GM08714 (cell line): ENCODE measurements around the gene TUBB8B.
A peak's percentile ranks its signal among the peaks of the same experiment; 100 is the strongest.
"Not testable (repeated sequence)": the region's sequence is repeated elsewhere in the genome, so short reads cannot be mapped to it uniquely, and the experiment has no call there.

Experiments
- H3K4me3 ChIP-seq: fragments of 200-500 bp; sonication (Bioruptor generic); 2 replicates; pipeline ENCODE4 v1.5.1; 2014; ENCODE audit warnings: mild to moderate bottlenecking, low read length, inconsistent platforms

Gene TUBB8B

DNA sequence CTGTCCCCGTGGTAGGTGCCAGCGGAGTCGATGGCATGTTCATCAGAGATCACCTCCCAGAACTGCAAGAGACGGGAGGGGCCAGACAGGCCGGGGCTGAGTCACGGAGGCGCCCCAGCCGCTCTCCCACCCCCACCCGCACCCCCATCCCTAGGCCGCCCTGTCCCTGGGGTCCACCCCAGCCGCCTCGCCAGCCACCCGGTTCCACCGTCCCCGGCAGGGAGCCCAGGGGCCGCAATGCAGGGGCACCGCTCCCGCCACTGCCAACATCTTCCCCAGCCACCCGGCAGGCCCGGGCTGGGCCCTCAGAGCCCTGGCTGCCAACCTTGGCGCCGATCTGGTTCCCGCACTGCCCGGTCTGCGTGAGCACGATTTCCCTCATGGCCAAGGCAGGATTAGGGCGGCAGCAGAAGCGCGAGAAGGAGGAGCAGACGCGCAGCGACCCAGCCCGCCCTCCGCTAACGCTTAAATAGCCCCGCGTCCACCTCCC is at the start of gene TUBB8B:
TSS of gene TUBB8B (minus strand) at position 440 of the 490 bp plus-strand sequence. CDS start at position 382, 58 bp downstream.
- H3K4me3 ChIP-seq = not testable (repeated sequence)

DNA sequence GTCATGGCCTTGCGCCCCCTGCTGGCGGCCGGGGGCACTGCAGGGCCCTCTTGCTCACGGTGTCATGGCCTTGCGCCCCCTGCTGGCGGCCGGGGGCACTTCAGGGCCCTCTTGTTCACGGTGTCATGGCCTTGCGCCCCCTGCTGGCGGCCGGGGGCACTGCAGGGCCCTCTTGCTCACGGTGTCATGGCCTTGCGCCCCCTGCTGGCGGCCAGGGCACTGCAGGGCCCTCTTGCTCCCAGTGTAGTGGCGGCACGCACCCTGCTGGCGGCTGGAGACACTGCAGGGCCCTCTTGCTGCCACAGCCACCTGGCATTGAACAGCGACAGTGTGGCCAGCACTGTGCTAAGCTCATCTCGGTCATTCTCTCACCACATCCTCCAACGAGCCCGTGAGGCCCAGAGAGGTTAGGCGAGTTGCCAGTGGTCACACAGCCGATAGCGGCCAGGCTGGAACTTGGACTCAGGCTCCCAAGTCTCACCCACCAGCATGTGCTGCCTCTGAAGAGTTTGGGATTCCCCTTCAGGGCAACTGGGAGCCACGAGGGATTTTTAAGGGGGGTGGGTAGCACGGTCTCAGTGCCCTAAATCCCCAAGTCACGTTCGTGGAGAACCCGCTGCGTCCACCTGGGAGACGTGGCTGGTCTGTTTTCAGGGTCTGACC is 48.0 kb upstream of the TUBB8B start:
- not testable (repeated sequence) for H3K4me3 ChIP-seq

- not testable (repeated sequence) for H3K4me3 ChIP-seq
Measured at GRCh38 chr18:96767-97131, 47.3 kb upstream of the TUBB8B start.

DNA sequence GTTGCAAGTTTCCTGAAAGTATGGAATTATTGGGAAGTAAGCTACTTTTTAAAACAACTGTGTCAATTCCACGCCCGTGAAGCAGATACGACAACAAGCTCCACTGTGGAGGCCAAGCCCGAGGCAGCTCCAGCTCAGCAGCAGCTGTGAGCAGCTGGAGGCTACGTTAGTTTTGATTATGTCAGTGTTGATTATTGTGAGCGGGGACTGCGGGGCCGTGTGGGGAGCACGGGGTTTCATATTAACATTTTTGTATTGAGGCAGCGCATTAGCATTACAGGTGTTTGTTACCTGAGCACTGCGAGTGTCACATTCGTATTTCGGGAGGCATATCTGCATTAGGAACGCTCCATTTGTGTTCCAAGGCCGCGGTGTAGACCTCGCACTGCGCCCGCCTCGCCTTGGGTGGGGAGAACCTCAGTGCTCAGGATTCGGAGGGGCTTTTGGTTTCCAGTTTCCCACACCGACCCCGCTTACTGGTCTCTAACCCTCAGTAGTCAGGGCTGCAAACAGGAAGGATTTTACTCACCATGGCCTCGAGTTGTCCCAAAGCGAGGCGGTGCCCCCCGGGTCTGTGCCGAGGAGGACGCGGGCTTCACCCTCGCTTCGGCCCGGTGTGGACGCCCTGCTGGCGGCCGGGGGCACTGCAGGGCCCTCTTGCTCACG is 46.8 kb upstream of the TUBB8B start:
- not testable (repeated sequence) for H3K4me3 ChIP-seq

DNA sequence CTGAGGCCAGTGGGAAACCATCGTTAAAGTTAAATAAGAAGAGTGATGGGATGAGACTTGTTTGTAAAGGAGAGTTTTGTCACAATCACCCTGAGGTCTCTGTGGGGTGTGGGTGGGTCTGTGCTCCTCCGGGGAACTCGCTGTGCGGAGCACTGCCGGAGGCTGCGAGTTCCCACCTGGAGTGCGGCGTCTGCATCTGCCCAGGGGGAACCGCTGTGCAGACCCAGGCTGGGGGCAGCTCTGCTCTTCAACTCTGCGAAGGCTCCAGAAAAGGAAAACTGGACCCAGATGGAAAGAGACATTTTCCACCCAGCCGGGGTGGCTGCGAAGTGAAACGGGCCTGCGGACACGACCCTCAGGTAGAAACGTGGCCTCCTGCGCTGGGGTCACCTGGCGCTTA is 46.2 kb upstream of the TUBB8B start:
- H3K4me3 ChIP-seq = not testable (repeated sequence)

GRCh38 chr18:93897-94408 is 44.5 kb upstream of the TUBB8B start:
- not testable (repeated sequence) for H3K4me3 ChIP-seq

- not testable (repeated sequence) for H3K4me3 ChIP-seq
Measured at GRCh38 chr18:91561-91960, 42.1 kb upstream of the TUBB8B start.

- not testable (repeated sequence) for H3K4me3 ChIP-seq
Measured at GRCh38 chr18:90396-91193, 41.2 kb upstream of the TUBB8B start.

- not testable (repeated sequence) for H3K4me3 ChIP-seq
Measured at GRCh38 chr18:89124-89523, 39.7 kb upstream of the TUBB8B start.

DNA sequence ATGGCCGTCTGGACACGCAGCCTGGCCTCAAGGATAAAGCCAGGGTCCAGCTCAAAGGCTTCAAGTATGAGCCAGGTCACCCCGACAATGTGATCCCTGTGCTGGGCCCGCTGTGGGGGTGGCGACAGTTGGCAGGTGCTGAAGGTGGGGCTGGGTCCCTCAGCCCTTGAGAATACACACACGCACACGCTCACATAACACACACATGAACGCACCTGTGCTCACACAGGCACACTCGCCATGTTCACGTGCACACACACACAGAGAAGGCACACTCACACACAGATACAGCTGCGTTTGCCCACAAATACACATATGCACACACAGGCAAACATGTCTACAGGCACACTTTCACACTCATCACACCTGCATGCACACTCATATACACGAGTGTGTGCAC is 35.4 kb upstream of the TUBB8B start:
- not testable (repeated sequence) for H3K4me3 ChIP-seq

GRCh38 chr18:82626-83209 is 33.3 kb upstream of the TUBB8B start:
- not testable (repeated sequence) for H3K4me3 ChIP-seq

DNA sequence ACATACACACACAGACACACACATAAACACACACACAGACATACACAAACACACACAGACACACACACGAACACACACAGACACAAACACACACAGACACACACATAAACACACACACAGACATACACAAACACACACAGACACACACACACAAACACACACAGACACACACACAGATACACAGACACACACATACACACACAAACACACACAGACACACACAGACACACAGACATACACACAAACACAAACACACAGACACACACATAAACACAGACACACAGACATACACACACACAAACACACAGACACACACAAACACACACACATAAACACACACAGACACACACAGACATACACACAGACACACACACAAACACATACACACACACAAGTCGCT is 31.5 kb upstream of the TUBB8B start:
- not testable (repeated sequence) for H3K4me3 ChIP-seq

DNA sequence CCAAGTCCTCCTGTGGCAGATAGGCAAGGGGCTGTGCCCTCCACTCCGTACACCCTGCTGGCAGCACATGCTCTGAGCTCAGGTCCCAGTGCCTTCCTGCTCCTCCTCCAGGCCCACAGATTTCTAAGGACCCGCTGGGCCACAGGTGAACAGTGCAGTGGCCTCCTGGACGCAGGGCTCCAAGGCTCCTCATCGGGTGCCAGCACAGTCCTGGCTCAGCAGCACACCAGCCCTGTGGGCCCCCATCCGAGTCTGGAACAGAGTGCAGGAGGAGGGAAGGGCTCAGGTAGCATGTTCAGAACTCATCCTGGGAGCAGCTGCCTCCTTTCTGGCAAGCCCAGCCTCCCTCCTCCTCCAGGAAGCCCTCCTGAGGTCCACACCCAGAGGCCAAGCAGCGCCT is 30.8 kb upstream of the TUBB8B start:
- not testable (repeated sequence) for H3K4me3 ChIP-seq

DNA sequence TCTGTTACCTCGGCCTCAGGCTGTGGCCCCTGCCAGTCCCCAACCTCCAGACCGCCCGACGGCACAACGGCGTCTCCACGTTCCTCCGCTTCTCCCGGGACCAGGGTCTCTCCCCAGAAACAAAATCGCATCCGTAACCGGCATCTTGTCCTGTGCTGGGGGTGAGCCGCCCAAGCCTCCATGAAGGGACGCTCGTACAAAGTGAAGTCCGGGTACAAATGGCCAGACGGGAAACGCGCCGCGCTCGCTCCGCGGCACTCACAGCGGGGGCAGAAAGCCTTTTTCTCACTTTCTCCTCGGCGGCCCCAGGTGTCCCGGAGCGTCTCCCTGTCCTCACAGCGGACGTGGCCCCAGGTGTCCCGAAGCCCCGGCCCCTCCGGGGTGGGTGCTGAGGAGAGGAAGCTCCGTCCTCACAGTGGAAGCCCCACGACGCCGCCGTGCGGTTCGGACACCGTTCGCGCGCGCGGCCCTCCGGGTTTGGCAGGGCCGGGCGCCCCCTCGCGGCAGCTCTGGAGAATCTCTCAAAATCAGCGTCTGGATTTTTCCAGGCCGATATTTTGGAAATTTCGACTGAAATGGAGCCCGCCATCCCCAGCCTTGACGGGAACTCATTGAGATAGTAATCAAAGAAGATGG is 26.2 kb upstream of the TUBB8B start:
- not testable (repeated sequence) for H3K4me3 ChIP-seq

GRCh38 chr18:73181-73777 is 23.9 kb upstream of the TUBB8B start:
- peak overlapping the region; percentile 35; the same call in 1 of the 2 replicates for H3K4me3 ChIP-seq

GRCh38 chr18:67701-68100 is 18.3 kb upstream of the TUBB8B start:
- H3K4me3 ChIP-seq = not testable (repeated sequence)

DNA sequence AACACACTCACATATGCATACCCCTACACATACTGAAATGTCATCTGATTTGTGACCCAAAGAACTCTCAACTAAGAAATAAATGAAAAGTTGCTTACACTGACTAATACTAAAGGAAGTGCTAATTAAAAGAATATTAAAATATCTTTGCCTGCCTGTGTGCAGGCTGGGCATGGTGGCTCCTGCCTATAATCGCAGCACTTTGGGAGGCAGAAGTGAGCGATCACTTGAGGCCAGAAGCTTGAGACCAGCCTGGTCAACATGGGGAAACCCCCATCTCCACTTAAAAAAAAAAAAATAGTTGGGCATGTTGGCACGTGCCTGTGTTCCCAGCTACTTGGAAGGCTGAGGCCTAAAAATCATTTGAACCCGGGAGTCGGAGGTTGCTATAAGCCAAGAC is 14.9 kb upstream of the TUBB8B start:
- not testable (repeated sequence) for H3K4me3 ChIP-seq

GRCh38 chr18:63656-64055 is 14.2 kb upstream of the TUBB8B start:
- H3K4me3 ChIP-seq = not testable (repeated sequence)

GRCh38 chr18:54388-54787 is 5.0 kb upstream of the TUBB8B start:
- not testable (repeated sequence) for H3K4me3 ChIP-seq

DNA sequence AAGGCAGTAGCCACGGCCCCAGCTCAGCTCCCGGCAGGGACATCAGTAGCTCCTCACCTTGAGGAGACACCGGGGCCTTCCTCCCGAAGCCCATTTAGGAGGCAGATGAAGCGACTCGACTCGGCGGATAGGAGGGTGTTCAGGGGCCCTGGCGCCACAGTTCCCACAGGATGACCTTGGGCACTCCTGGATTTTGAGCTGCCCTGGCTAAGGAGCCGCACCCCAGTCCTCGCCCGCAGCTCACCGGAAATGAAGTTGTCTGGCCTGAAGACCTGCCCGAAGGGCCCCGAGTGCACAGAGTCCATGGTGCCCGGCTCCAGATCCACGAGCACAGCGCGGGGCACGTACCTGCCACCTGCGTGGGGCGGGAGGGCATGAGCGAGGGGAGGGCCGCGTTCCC is 719 bp downstream of the TUBB8B start:
- not testable (repeated sequence) for H3K4me3 ChIP-seq

DNA sequence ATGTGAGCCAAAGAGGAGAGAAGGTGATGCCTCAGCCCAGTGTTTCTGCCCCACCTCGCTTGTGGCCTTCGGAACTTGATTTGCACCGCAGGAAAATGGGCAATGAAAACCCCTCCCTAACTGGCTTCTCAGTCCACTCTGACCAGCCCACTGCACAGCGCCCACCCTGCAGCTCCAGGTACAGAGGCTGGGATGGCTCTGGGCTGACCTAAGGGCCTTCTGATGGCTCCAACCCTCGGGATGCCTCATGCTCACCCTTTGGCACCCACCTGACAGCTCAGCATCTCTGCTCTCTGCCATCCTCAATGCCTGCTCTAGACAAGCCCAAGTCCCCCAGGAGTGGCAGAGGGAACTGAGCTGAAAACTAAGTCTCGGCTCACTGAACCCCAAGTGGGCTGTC is 36.2 kb downstream of the TUBB8B start:
- H3K4me3 ChIP-seq = not testable (repeated sequence)
